OCI-LY1 (cell line): ENCODE data around the gene TTYH3.
"Not testable (repeated sequence)": the region's sequence is repeated elsewhere in the genome, so short reads cannot be mapped to it uniquely, and the experiment has no call there.

Experiments
- H2AFZ ChIP-seq: fragments of 200-600 bp; sonication (generic), shearing (Covaris generic); 2 replicates; pipeline ENCODE4 v1.6.0; 2014; ENCODE audit warnings: antibody characterized with exemption, mild to moderate bottlenecking, low read length
- H3F3A ChIP-seq: fragments of 200-600 bp; sonication (generic), shearing (Covaris generic); 2 replicates; pipeline ENCODE4 v1.6.0; 2014; ENCODE audit warnings: mild to moderate bottlenecking, antibody characterized with exemption, low read length, moderate library complexity; ENCODE audit not compliant: insufficient read depth
- H3K27ac ChIP-seq: fragments of 200-600 bp; sonication (generic); 2 replicates; pipeline ENCODE4 v1.5.1; 2014; ENCODE audit warnings: low read length, mixed run types, mild to moderate bottlenecking, low read depth; ENCODE audit not compliant: poor library complexity, severe bottlenecking
- H3K27me3 ChIP-seq: fragments of 200-600 bp; sonication (generic); 2 replicates; pipeline ENCODE4 v1.6.0; 2014; ENCODE audit warnings: antibody characterized with exemption, mild to moderate bottlenecking, low read length, moderate library complexity; ENCODE audit not compliant: insufficient read depth
- H3K36me3 ChIP-seq: fragments of 200-600 bp; sonication (generic); 2 replicates; pipeline ENCODE4 v1.6.1; 2014; ENCODE audit warnings: mild to moderate bottlenecking, antibody characterized with exemption, low read length, moderate library complexity, mixed read lengths; ENCODE audit not compliant: insufficient read depth
- H3K4me1 ChIP-seq: fragments of 200-600 bp; sonication (generic); 2 replicates; pipeline ENCODE4 v1.5.1; 2014; ENCODE audit warnings: mild to moderate bottlenecking, low read length, moderate library complexity; ENCODE audit not compliant: insufficient read depth, severe bottlenecking
- H3K4me2 ChIP-seq: fragments of 200-600 bp; sonication (generic), shearing (Covaris generic); 2 replicates; pipeline ENCODE4 v1.6.1; 2014; ENCODE audit warnings: low read length
- H3K4me3 ChIP-seq: fragments of 200-600 bp; sonication (generic); 2 replicates; pipeline ENCODE4 v1.5.1; 2014; ENCODE audit warnings: low read length, low read depth, mild to moderate bottlenecking, mixed read lengths; ENCODE audit not compliant: poor library complexity, severe bottlenecking
- H3K79me2 ChIP-seq: fragments of 200-600 bp; shearing (Covaris generic); 2 replicates; pipeline ENCODE4 v1.6.1; 2016; ENCODE audit warnings: mixed run types, low read length, mixed read lengths; ENCODE audit not compliant: insufficient read depth
- H3K9ac ChIP-seq: fragments of 200-600 bp; sonication (generic), shearing (Covaris generic); 2 replicates; pipeline ENCODE4 v1.6.1; 2014; ENCODE audit warnings: mild to moderate bottlenecking, low read length, mixed read lengths
- H3K9me2 ChIP-seq: fragments of 200-600 bp; sonication (generic), shearing (Covaris generic); 2 replicates; pipeline ENCODE4 v1.6.1; 2014; ENCODE audit warnings: low read depth, mild to moderate bottlenecking, low read length, mixed read lengths
- H3K9me3 ChIP-seq: fragments of 200-600 bp; shearing (Covaris generic); 2 replicates; pipeline ENCODE4 v1.6.1; 2014; ENCODE audit warnings: low read length, mixed read lengths
- H4K20me1 ChIP-seq: fragments of 200-600 bp; sonication (generic), shearing (Covaris generic); 2 replicates; pipeline ENCODE4 v1.6.0; 2016; ENCODE audit warnings: mild to moderate bottlenecking, low read length; ENCODE audit not compliant: insufficient read depth
- EZH2 ChIP-seq: fragments of 200-600 bp; sonication (generic), shearing (Covaris generic); IDR thresholded peaks from 2 replicates; pipeline ENCODE4 v1.8.0; 2017; ENCODE audit warnings: borderline replicate concordance, mixed run types, mild to moderate bottlenecking, antibody characterized with exemption, low read length, moderate library complexity, mixed read lengths
- TF ChIP-seq, protein P1 (sequence below): fragments of 200-600 bp; sonication (generic), shearing (Covaris generic); IDR thresholded peaks from 2 replicates; pipeline ENCODE4 v1.5.1; 2017; ENCODE audit warnings: mild to moderate bottlenecking, antibody characterized with exemption, low read length, moderate library complexity, mixed read lengths

The TTYH3 gene

DNA sequence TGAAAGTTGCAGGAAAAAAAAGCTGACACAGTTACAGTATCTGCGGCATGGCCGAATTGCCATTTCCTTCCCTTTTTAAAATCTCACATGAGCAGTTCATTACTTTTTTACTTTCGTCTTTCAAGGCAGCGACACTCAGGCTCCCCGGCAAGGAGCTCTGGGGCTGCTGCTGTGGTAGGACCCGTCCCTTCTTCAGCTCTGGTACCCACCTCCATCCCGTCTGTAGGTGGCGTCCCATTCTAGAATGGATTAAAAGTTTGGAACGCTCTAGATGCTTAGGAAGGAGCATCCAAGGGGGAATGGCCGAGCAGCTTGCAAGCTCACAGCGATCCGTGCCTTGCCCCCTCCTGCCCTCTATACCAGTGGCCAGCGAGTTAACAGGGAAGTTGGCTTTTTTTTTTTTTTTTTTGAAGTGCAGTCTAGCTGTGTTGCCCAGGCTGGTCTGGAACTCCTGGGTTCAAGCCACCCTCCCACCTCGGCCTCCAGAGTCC, 22.8 kb upstream of the TTYH3 start:
- Histone ChIP-seq H4K20me1 (no peaks in the 10 kb centered on the region), H3K79me2 (no peaks in the 10 kb centered on the region), H3F3A (peaks cover under 1% of the 10 kb centered on the region; the same call in 1 of the 2 replicates), H3K4me2 (no peak overlapping the region), H3K9me3 (no peaks in the 10 kb centered on the region), H3K9ac (no peak overlapping the region), H3K9me2 (no peaks in the 10 kb centered on the region), H3K36me3 (no peaks in the 10 kb centered on the region), H2AFZ (no peak overlapping the region), H3K27me3 (0 out of 2 replicates have a peak, but pooled peaks cover 4% of the 10 kb centered on the region), H3K27ac (no peak overlapping the region), H3K4me3 (no peak overlapping the region), H3K4me1 (peaks cover 34% of the 10 kb centered on the region)
- TF ChIP-seq EZH2, result no peak
- TF ChIP-seq, protein P1, sequence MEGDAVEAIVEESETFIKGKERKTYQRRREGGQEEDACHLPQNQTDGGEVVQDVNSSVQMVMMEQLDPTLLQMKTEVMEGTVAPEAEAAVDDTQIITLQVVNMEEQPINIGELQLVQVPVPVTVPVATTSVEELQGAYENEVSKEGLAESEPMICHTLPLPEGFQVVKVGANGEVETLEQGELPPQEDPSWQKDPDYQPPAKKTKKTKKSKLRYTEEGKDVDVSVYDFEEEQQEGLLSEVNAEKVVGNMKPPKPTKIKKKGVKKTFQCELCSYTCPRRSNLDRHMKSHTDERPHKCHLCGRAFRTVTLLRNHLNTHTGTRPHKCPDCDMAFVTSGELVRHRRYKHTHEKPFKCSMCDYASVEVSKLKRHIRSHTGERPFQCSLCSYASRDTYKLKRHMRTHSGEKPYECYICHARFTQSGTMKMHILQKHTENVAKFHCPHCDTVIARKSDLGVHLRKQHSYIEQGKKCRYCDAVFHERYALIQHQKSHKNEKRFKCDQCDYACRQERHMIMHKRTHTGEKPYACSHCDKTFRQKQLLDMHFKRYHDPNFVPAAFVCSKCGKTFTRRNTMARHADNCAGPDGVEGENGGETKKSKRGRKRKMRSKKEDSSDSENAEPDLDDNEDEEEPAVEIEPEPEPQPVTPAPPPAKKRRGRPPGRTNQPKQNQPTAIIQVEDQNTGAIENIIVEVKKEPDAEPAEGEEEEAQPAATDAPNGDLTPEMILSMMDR, result peak; percentile 63; the same call in 1 of the 2 replicates

DNA sequence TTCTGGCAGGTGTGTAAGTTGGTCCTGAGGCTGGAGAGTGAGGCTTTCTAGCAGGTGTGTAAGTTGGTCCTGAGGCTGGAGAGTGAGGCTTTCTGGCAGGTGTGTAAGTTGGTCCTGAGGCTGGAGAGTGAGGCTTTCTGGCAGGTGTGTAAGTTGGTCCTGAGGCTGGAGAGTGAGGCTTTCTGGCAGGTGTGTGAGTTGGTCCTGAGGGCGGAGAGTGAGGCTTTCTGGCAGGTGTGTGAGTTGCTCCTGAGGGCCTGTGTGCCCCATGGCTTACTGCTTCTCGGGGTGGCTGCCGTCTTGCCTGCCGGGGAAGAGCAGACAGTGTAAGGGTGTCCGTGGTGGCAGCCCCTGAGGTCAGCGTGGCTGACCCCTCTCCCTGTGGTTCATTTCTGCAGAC, 22.1 kb upstream of the TTYH3 start:
- H2AFZ ChIP-seq, H3K9me3 ChIP-seq, H4K20me1 ChIP-seq, H3K4me2 ChIP-seq, H3K79me2 ChIP-seq, H3K36me3 ChIP-seq, H3K27ac ChIP-seq, H3K4me3 ChIP-seq, H3K27me3 ChIP-seq, H3F3A ChIP-seq, H3K9me2 ChIP-seq, H3K9ac ChIP-seq: not testable (repeated sequence)
- H3K4me1 ChIP-seq, result peaks cover 41% of the 10 kb centered on the region

DNA sequence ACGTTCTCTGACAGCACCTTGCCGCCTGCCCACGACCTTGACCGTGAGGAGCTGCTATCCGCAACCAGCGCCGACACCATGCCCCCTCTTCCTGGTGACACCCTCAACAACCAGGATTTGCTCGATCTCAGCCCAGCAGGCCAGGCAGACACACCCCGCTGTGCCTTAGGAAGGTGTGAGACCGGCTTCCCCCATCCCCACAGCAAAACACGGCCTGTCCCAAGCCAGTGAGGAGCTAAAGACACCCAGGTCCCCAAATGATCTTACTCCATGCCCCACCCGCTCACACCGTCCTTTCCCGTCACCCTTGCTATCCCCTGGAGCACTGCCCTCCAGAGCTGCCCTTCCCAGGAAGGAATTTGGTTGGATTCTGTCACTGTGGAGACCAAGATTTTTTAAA, 21.3 kb upstream of the TTYH3 start:
- no peak overlapping the region for H3K4me3 ChIP-seq
- H3K27me3 ChIP-seq, result 0 out of 2 replicates have a peak, but pooled peaks cover 4% of the 10 kb centered on the region
- TF ChIP-seq, protein P1, result no peak
- TF ChIP-seq EZH2, result no peak
- no peak overlapping the region for H3K4me2 ChIP-seq
- peaks cover 6% of the 10 kb centered on the region; the same call in 1 of the 2 replicates for H3F3A ChIP-seq
- H3K36me3 ChIP-seq, result no peaks in the 10 kb centered on the region
- H2AFZ ChIP-seq, result no peak overlapping the region
- H4K20me1 ChIP-seq, result no peaks in the 10 kb centered on the region
- no peaks in the 10 kb centered on the region for H3K9me3 ChIP-seq
- H3K27ac ChIP-seq, result no peak overlapping the region
- H3K9ac ChIP-seq, result no peak overlapping the region
- peaks cover 46% of the 10 kb centered on the region for H3K4me1 ChIP-seq
- no peaks in the 10 kb centered on the region for H3K79me2 ChIP-seq
- H3K9me2 ChIP-seq, result no peaks in the 10 kb centered on the region

DNA sequence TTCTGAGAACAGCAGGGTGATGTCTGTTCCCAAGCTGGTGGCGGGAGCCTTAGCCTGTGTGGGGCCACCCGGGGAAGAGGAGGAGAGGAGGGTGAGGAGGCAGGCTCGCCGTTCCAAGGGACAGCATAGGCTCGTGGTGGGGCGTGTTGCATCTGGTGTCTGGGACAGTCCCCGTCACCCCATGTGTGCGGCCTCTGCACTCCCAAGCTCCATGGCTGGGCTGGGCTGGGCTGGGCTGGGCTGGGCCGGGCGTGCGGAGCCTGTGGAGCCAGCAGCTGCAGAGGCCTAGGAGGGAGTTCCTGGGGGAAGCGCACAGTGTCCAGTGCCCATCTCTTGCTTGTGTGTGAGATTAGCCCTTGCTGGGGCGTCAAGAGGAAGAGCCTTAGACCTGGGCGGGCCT, 20.9 kb upstream of the TTYH3 start:
- peaks cover 6% of the 10 kb centered on the region; the same call in 1 of the 2 replicates for H3F3A ChIP-seq
- H3K36me3 ChIP-seq, result no peaks in the 10 kb centered on the region
- H3K4me1 ChIP-seq, result peaks cover 46% of the 10 kb centered on the region

More for the DNA sequence above, 20.9 kb upstream of the TTYH3 start:
- no peaks in the 10 kb centered on the region for H3K79me2 ChIP-seq
- no peak overlapping the region for H3K27ac ChIP-seq
- 0 out of 2 replicates have a peak, but pooled peaks cover 4% of the 10 kb centered on the region for H3K27me3 ChIP-seq
- H4K20me1 ChIP-seq, result no peaks in the 10 kb centered on the region
- H3K9me3 ChIP-seq, result no peaks in the 10 kb centered on the region
- TF ChIP-seq, protein P1, result no peak
- TF ChIP-seq EZH2, result no peak
- H3K9ac ChIP-seq, result no peak overlapping the region
- no peak overlapping the region for H3K4me3 ChIP-seq
- no peak overlapping the region for H3K4me2 ChIP-seq
- no peak overlapping the region for H2AFZ ChIP-seq
- no peaks in the 10 kb centered on the region for H3K9me2 ChIP-seq
